H1 (cell line): ENCODE measurements around the gene TGFBR2. TPM values are rescaled to one million over a fixed set of nuclear protein-coding genes. Genes with fewer than 3 reads are reported as not detected.

Source experiments
- CTCF ChIA-PET: fragments of 300-600 bp; sonication (Branson Sonifier 250); formaldehyde crosslinking; loops from one replicate; lab custom pipeline; 2021; ENCODE audit not compliant: partially characterized antibody; lab: Charles Lee
- POLR2A ChIA-PET: fragments of 300-600 bp; sonication (Branson Sonifier 250); formaldehyde crosslinking; loops from one replicate; lab custom pipeline; 2021; ENCODE audit warnings: inconsistent platforms; ENCODE audit not compliant: partially characterized antibody; lab: Charles Lee
- DNase-seq, 2 experiments: peaks; one replicate each; pipeline versions ENCODE4 v3.0.0 to v3.0.0-alpha.2; 2010 to 2022; ENCODE audit warnings: low spot score in 2 of 2, low read depth in 1 of 2, mixed read lengths in 1 of 2
- FAIRE-seq: peaks from 2 replicates; lab custom pipeline; 2011; peaks lifted over from hg19 to GRCh38; lab: Jason Lieb, UNC
- H2AFZ ChIP-seq: 2 replicates; pipeline ENCODE4 v1.8.1; 2012; ENCODE audit warnings: low read length, inconsistent platforms
- H2AK5ac ChIP-seq: 2 replicates; pipeline ENCODE4 v1.6.1; 2013; ENCODE audit warnings: low read depth, low read length
- H2BK120ac ChIP-seq: replicated peaks from 2 replicates; pipeline ENCODE3; 2013; ENCODE audit warnings: low read depth, low read length, inconsistent platforms
- H2BK12ac ChIP-seq: 2 replicates; pipeline ENCODE4 v1.6.1; 2013; ENCODE audit warnings: low read depth, low read length
- H2BK15ac ChIP-seq: 2 replicates; pipeline ENCODE4 v1.6.1; 2013; ENCODE audit warnings: low read length
- H2BK20ac ChIP-seq: 2 replicates; pipeline ENCODE4 v1.6.1; 2013; ENCODE audit warnings: low read length
- H2BK5ac ChIP-seq: 2 replicates; pipeline ENCODE4 v1.6.1; 2013; ENCODE audit warnings: low read depth, low read length
- H3K14ac ChIP-seq: 2 replicates; pipeline ENCODE4 v1.6.1; 2013; ENCODE audit warnings: inconsistent platforms; ENCODE audit not compliant: insufficient read length
- H3K18ac ChIP-seq: 2 replicates; pipeline ENCODE4 v1.6.1; 2013; ENCODE audit warnings: low read length; ENCODE audit errors: extremely low read depth
- H3K23ac ChIP-seq: 2 replicates; pipeline ENCODE4 v1.6.1; 2013; ENCODE audit warnings: inconsistent platforms; ENCODE audit not compliant: insufficient read length
- H3K23me2 ChIP-seq: 2 replicates; pipeline ENCODE4 v1.6.1; 2013; ENCODE audit warnings: low read depth, low read length
- H3K27ac ChIP-seq: 2 replicates; pipeline ENCODE4 v1.6.1; 2011; ENCODE audit warnings: low read depth, low read length, inconsistent platforms
- H3K27me3 ChIP-seq, 4 experiments: replicated peaks in 1 of 4; 1 replicate in 1 of 4; 2 replicates in 3 of 4; pipeline versions ENCODE4 v1.6.1 to v1.8.1; 2011 to 2013; ENCODE audit warnings: low read length in 3 of 4, mild to moderate bottlenecking in 3 of 4, inconsistent platforms in 2 of 4, mixed read lengths in 2 of 4, moderate library complexity in 1 of 4; ENCODE audit not compliant: control insufficient read depth in 3 of 4, insufficient read depth in 3 of 4; ENCODE audit errors: extremely low read depth in 1 of 4
- H3K36me3 ChIP-seq, 4 experiments: 2 replicates each; pipeline versions ENCODE4 v1.6.1 to v1.8.1; 2011 to 2013; ENCODE audit warnings: mild to moderate bottlenecking in 4 of 4, low read length in 3 of 4, moderate library complexity in 2 of 4, control low read depth in 1 of 4, inconsistent platforms in 1 of 4; ENCODE audit not compliant: insufficient read depth in 4 of 4, control insufficient read depth in 2 of 4
- H3K4ac ChIP-seq: replicated peaks from 2 replicates; pipeline ENCODE3; 2013; ENCODE audit warnings: low read length, low read depth, mixed read lengths, inconsistent platforms; ENCODE audit not compliant: insufficient read length
- H3K4me1 ChIP-seq, 4 experiments: replicated peaks in 1 of 4; 1 replicate in 1 of 4; 2 replicates in 3 of 4; pipeline versions ENCODE4 v1.6.1 to v1.8.1; 2011 to 2013; ENCODE audit warnings: low read length in 3 of 4, inconsistent platforms in 2 of 4, mixed read lengths in 1 of 4; ENCODE audit not compliant: insufficient read depth in 4 of 4, control insufficient read depth in 3 of 4
- H3K4me2 ChIP-seq, 2 experiments: 2 replicates each; pipeline versions ENCODE4 v1.6.1 to v1.8.1; 2011 to 2013; ENCODE audit warnings: low read depth in 2 of 2, low read length in 2 of 2, control low read depth in 1 of 2, inconsistent platforms in 1 of 2, mild to moderate bottlenecking in 1 of 2; ENCODE audit not compliant: insufficient read depth in 1 of 2
- H3K4me3 ChIP-seq, 4 experiments: fragments of 200-600, 300-600 bp in 1 of 4; sonication (generic), shearing (Covaris generic), sonication (Bioruptor Twin) in 1 of 4; 2 replicates each; pipeline versions ENCODE4 v1.5.1 to v1.8.1; 2011 to 2016; ENCODE audit warnings: low read length in 4 of 4, low read depth in 3 of 4, control low read depth in 2 of 4, inconsistent platforms in 2 of 4, mild to moderate bottlenecking in 2 of 4, mixed read lengths in 1 of 4, moderate library complexity in 1 of 4; ENCODE audit not compliant: insufficient read depth in 2 of 4; ENCODE audit errors: extremely low read depth in 1 of 4
- H3K56ac ChIP-seq: replicated peaks from 2 replicates; pipeline ENCODE3; 2013; ENCODE audit warnings: low read depth, mild to moderate bottlenecking, mixed read lengths, low read length, inconsistent platforms; ENCODE audit not compliant: insufficient read length
- H3K79me1 ChIP-seq: 2 replicates; pipeline ENCODE4 v1.6.1; 2013; ENCODE audit warnings: low read depth, low read length, control low read depth
- H3K79me2 ChIP-seq, 2 experiments: 2 replicates each; pipeline versions ENCODE4 v1.6.1 to v1.8.1; 2012 to 2013; ENCODE audit warnings: low read length in 2 of 2, mild to moderate bottlenecking in 2 of 2, inconsistent platforms in 1 of 2; ENCODE audit not compliant: insufficient read depth in 2 of 2, control insufficient read depth in 1 of 2
- H3K9ac ChIP-seq, 4 experiments: replicated peaks in 1 of 4; 1 replicate in 1 of 4; 2 replicates in 3 of 4; pipeline versions ENCODE4 v1.6.1 to v1.8.1; 2011 to 2013; ENCODE audit warnings: low read depth in 3 of 4, low read length in 3 of 4, control low read depth in 2 of 4, mild to moderate bottlenecking in 2 of 4, moderate library complexity in 2 of 4, inconsistent platforms in 1 of 4; ENCODE audit errors: extremely low read depth in 1 of 4
- H3K9me3 ChIP-seq, 2 experiments: 2 replicates each; pipeline versions ENCODE4 v1.6.1 to v1.8.1; 2012 to 2013; ENCODE audit warnings: mild to moderate bottlenecking in 2 of 2, moderate library complexity in 2 of 2, control low read depth in 1 of 2, inconsistent platforms in 1 of 2, low read depth in 1 of 2, low read length in 1 of 2, mixed read lengths in 1 of 2; ENCODE audit not compliant: insufficient read depth in 2 of 2
- H4K20me1 ChIP-seq, 2 experiments: replicated peaks in 1 of 2; 2 replicates each; pipeline versions ENCODE3 to v1.8.1; 2011 to 2013; ENCODE audit warnings: inconsistent platforms in 2 of 2, low read length in 2 of 2, mild to moderate bottlenecking in 1 of 2; ENCODE audit not compliant: insufficient read depth in 2 of 2, control insufficient read depth in 1 of 2
- H4K5ac ChIP-seq: 2 replicates; pipeline ENCODE4 v1.6.1; 2013; ENCODE audit warnings: low read length, low read depth, mixed read lengths, inconsistent platforms; ENCODE audit not compliant: insufficient read length
- H4K8ac ChIP-seq: 2 replicates; pipeline ENCODE4 v1.8.0; 2013; ENCODE audit warnings: mild to moderate bottlenecking, moderate library complexity, low read length, inconsistent platforms; ENCODE audit not compliant: insufficient read depth; ENCODE audit errors: extremely low read depth
- H4K91ac ChIP-seq: replicated peaks from 2 replicates; pipeline ENCODE3; 2013; ENCODE audit warnings: low read length, mixed read lengths, inconsistent platforms; ENCODE audit not compliant: insufficient read length
- ATF2 ChIP-seq: IDR thresholded peaks from 2 replicates; pipeline ENCODE4 v1.6.1; 2012; ENCODE audit warnings: low read length, inconsistent platforms
- CBX5 ChIP-seq: fragments of 300-800, 300-1000 bp; sonication (generic); IDR thresholded peaks from 2 replicates; pipeline ENCODE4 v1.7.1; 2016; ENCODE audit warnings: antibody characterized with exemption, low read length, low read depth
- EZH2 ChIP-seq: fragments of 200-600 bp; sonication (generic); IDR thresholded peaks from 2 replicates; pipeline ENCODE4 v1.7.1; 2012; ENCODE audit warnings: low read depth, mild to moderate bottlenecking, moderate library complexity, low read length, inconsistent platforms; ENCODE audit not compliant: severe bottlenecking
- FOSL1 ChIP-seq: IDR thresholded peaks from 2 replicates; pipeline ENCODE4 v1.6.1; 2011; ENCODE audit warnings: mild to moderate bottlenecking, low read depth, low read length, moderate library complexity; ENCODE audit not compliant: insufficient read depth
- HDAC2 ChIP-seq, 2 experiments: fragments of 300-600 bp in 1 of 2; sonication (generic) in 1 of 2; IDR thresholded peaks; 2 replicates each; pipeline ENCODE4 v1.6.1; 2011 to 2012; ENCODE audit warnings: low read depth in 2 of 2, low read length in 2 of 2, mild to moderate bottlenecking in 2 of 2, moderate library complexity in 2 of 2, borderline replicate concordance in 1 of 2, inconsistent platforms in 1 of 2
- JUN ChIP-seq: IDR thresholded peaks from 2 replicates; pipeline ENCODE4 v1.6.1; 2011; ENCODE audit warnings: low read depth, mild to moderate bottlenecking, improper control_type of control experiment, low read length
- RBBP5 ChIP-seq: IDR thresholded peaks from 2 replicates; pipeline ENCODE4 v1.7.1; 2012; ENCODE audit warnings: low read depth, mild to moderate bottlenecking, inconsistent platforms, low read length, moderate library complexity, borderline replicate concordance
- RNF2 ChIP-seq: fragments of 200-900, 300-1000 bp; sonication (generic); IDR thresholded peaks from 2 replicates; pipeline ENCODE4 v1.7.1; 2016; ENCODE audit warnings: borderline replicate concordance, low read depth, mild to moderate bottlenecking, antibody characterized with exemption, low read length; ENCODE audit not compliant: poor library complexity, severe bottlenecking; ENCODE audit errors: missing control alignments
- SIRT6 ChIP-seq: IDR thresholded peaks from one replicate; pipeline ENCODE4 v1.7.1; 2012; ENCODE audit warnings: low read length, inconsistent platforms
- SRF ChIP-seq: IDR thresholded peaks from 2 replicates; pipeline ENCODE4 v1.6.1; 2011; ENCODE audit warnings: mild to moderate bottlenecking, low read depth, low read length, moderate library complexity
- SUZ12 ChIP-seq: fragments of 200-600 bp; sonication (generic); IDR thresholded peaks from 2 replicates; pipeline ENCODE4 v1.6.1; 2012; ENCODE audit warnings: mild to moderate bottlenecking, inconsistent platforms, low read length, moderate library complexity, mixed read lengths
- TBP ChIP-seq: IDR thresholded peaks from 2 replicates; pipeline ENCODE4 v1.6.1; 2011; ENCODE audit warnings: low read depth, low read length, improper control_type of control experiment
- WGBS, 2 experiments: shearing (Covaris generic) in 1 of 2; methylation state at CpG; one replicate each; pipeline versions ENCODE4 v1.1.6 to v1.1.7; 2013 to 2015; ENCODE audit warnings: low lambda C conversion rate in 2 of 2, mixed read lengths in 2 of 2, inconsistent platforms in 1 of 2, low coverage in 1 of 2, missing lambda C conversion rate in 1 of 2; ENCODE audit not compliant: insufficient replicate concordance in 2 of 2, insufficient coverage in 1 of 2, insufficient read length in 1 of 2; ENCODE audit errors: extremely low coverage in 1 of 2, missing lambda C conversion rate in 1 of 2; 5-methylcytosine and 5-hydroxymethylcytosine counted together
- polyA plus RNA-seq, 7 experiments: library from polyadenylated mRNA; depleted of rRNA in 3 of 7; stranded (reverse) in 5 of 7; unstranded in 2 of 7; fragments of >200 nt in 5 of 7; fragments of 200-250 nt in 2 of 7; gene quantifications; 1 replicate in 5 of 7; 2 replicates in 1 of 7; 4 replicates in 1 of 7; pipeline versions ENCODE4 v1.2.1 to v1.2.3, GENCODE V29; 2011 to 2013; ENCODE audit warnings: missing spikeins in 2 of 7, mixed read lengths in 2 of 7
- total RNA-seq: library from RNA; stranded (reverse); fragmentation: NEBNext Ultra II Directional; extraction: Animal tissue kit (Norgen Biotek cat#: 25700); gene quantifications from 2 replicates; pipeline ENCODE4 v1.2.1, GENCODE V29; 2021

Gene TGFBR2
- total and polyA plus RNA-seq, 2 of the 8 experiments (the other 6 are each of a cell fraction or from before 2014, with no cell fraction given) = 4.2 to 7.4 TPM

GRCh38 chr3:30672959-30673358, 66.6 kb downstream of the TGFBR2 start:
- peaks cover 0 to 2% of the 10 kb centered on the region in 2 experiments for H4K20me1 ChIP-seq
- no peak overlapping the region for H3K4me3 ChIP-seq
- H3K27ac ChIP-seq = no peak overlapping the region
- peaks cover 7 to 23% (median 15%) of the 10 kb centered on the region in 4 experiments for H3K36me3 ChIP-seq
- no peaks in the 10 kb centered on the region for H3K79me1 ChIP-seq
- 100% methylated on average over 4 of the region's 4 CpGs; no CpG with 5 or more reads in 1 of the 2 experiments for WGBS, 2 experiments
- H2BK20ac ChIP-seq = no peak overlapping the region
- no peak overlapping the region for H3K4ac ChIP-seq
- no peak overlapping the region for H3K9ac ChIP-seq
- H3K23ac ChIP-seq = no peak overlapping the region
- DNase-seq (no peak), FAIRE-seq (no peak)
- POLR2A ChIA-PET = no interaction called here
- no peak overlapping the region for H2BK120ac ChIP-seq
- H2BK15ac ChIP-seq = no peak overlapping the region
- H2AFZ ChIP-seq = no peak overlapping the region
- H4K91ac ChIP-seq = no peak overlapping the region
- no peak overlapping the region for H3K14ac ChIP-seq
- H3K4me1 ChIP-seq = peaks cover 0 to 2% (median 0%) of the 10 kb centered on the region in 4 experiments; a peak in 1 of 7 replicates
- H3K56ac ChIP-seq = no peak overlapping the region
- H3K9me3 ChIP-seq = no peaks in the 10 kb centered on the region
- H2BK12ac ChIP-seq = no peak overlapping the region
- H4K5ac ChIP-seq = no peak overlapping the region
- H4K8ac ChIP-seq = no peak overlapping the region
- no peak overlapping the region for H2BK5ac ChIP-seq
- H3K18ac ChIP-seq = no peak overlapping the region
- no peaks in the 10 kb centered on the region for H3K27me3 ChIP-seq
- no peak overlapping the region for H3K4me2 ChIP-seq
- CTCF ChIA-PET = no interaction called here
- H2AK5ac ChIP-seq = no peak overlapping the region
- H3K79me2 ChIP-seq = no peaks in the 10 kb centered on the region
- H3K23me2 ChIP-seq = no peaks in the 10 kb centered on the region
- TF ChIP-seq SRF = no peak
- TF ChIP-seq HDAC2 (IDR thresholded peaks at IDR 0.05; ENCODE audit: borderline replicate concordance in 1 of 2, low read depth in 2 of 2, low read length in 2 of 2) = no peak
- TF ChIP-seq JUN = no peak
- no peak for TF ChIP-seq FOSL1
- no peak for TF ChIP-seq SUZ12
- TF ChIP-seq EZH2 = no peak
- no peak for TF ChIP-seq RNF2
- no peak for TF ChIP-seq SIRT6
- no peak for TF ChIP-seq ATF2
- TF ChIP-seq CBX5 = no peak
- no peak for TF ChIP-seq RBBP5
- TF ChIP-seq TBP = no peak
